K562 (cell line): Measurements from ENCODE around the gene ENPP5. TPM values are rescaled to one million over a fixed set of nuclear protein-coding genes. Genes with fewer than 3 reads are reported as not detected.

Experiments used
- ATAC-seq: fragments of 200-7000 bp; cut with Tn5 transposase; 3 replicates; pipeline ENCODE4 v1.9.1; 2020; ENCODE audit warnings: moderate library complexity
- BruUV-seq: library from RNA; stranded (reverse); fragments of 400-500 nt; replicated peaks from 2 replicates; lab custom pipeline; 2021; lab: Mats Ljungman, UMichigan
- CTCF ChIA-PET: fragments of 300-600 bp; formaldehyde crosslinking; extraction: SDS; loops from one replicate; lab custom pipeline; 2021; ENCODE audit warnings: low intra/inter-chr PET ratio; lab: Yijun Ruan, JAX
- POLR2A ChIA-PET: fragments of 300-600, 350-650 bp; sonication (Branson Sonifier 250); formaldehyde crosslinking; extraction: SDS; loops from one replicate; lab custom pipeline; 2021; ENCODE audit warnings: antibody characterized with exemption, inconsistent platforms; lab: Yijun Ruan, JAX
- DNase-seq, 4 experiments: peaks; one replicate each; pipeline versions ENCODE4 v3.0.0 to v3.0.0-alpha.2; 2011 to 2018; ENCODE audit warnings: low spot score in 3 of 4, mixed read lengths in 3 of 4; ENCODE audit errors: extremely low read depth in 1 of 4
- FAIRE-seq: peaks from 2 replicates; lab custom pipeline; 2011; peaks lifted over from hg19 to GRCh38; lab: Jason Lieb, UNC
- H2AFZ ChIP-seq: 2 replicates; pipeline ENCODE4 v1.6.0; 2011; ENCODE audit warnings: low read depth, low read length, control low read depth, inconsistent platforms
- H3K27ac ChIP-seq: fragments of 200-600 bp; 3 replicates; pipeline ENCODE4 v1.8.0; 2011; ENCODE audit warnings: low read depth, mild to moderate bottlenecking, control low read depth, inconsistent platforms, low read length, moderate library complexity, mixed read lengths; ENCODE audit errors: extremely low read depth
- H3K27me3 ChIP-seq, 2 experiments: fragments of 300-600 bp in 1 of 2; 2 replicates in 1 of 2; 3 replicates in 1 of 2; pipeline versions ENCODE4 v1.6.0 to v1.8.0; 2011; ENCODE audit warnings: inconsistent platforms in 2 of 2, low read length in 2 of 2, mild to moderate bottlenecking in 1 of 2, mixed read lengths in 1 of 2, moderate library complexity in 1 of 2; ENCODE audit not compliant: control insufficient read depth in 2 of 2, insufficient read depth in 2 of 2
- H3K36me3 ChIP-seq: fragments of 300-600 bp; 3 replicates; pipeline ENCODE4 v1.8.0; 2011; ENCODE audit warnings: mild to moderate bottlenecking, low read length, inconsistent platforms; ENCODE audit not compliant: control insufficient read depth, insufficient read depth
- H3K4me1 ChIP-seq, 2 experiments: fragments of 200-600 bp in 1 of 2; replicated peaks in 1 of 2; 2 replicates in 1 of 2; 3 replicates in 1 of 2; pipeline versions ENCODE4 v1.5.1 to v1.8.0; 2011; ENCODE audit warnings: inconsistent platforms in 2 of 2, low read length in 2 of 2, mild to moderate bottlenecking in 1 of 2, mixed read lengths in 1 of 2, moderate library complexity in 1 of 2; ENCODE audit not compliant: control insufficient read depth in 2 of 2, insufficient read depth in 2 of 2
- H3K4me2 ChIP-seq: 2 replicates; pipeline ENCODE4 v1.6.1; 2011; ENCODE audit warnings: low read length, control low read depth, inconsistent platforms, mixed read lengths; ENCODE audit not compliant: insufficient read depth
- H3K4me3 ChIP-seq: fragments of 200-600 bp; sonication (generic), shearing (Covaris generic); 2 replicates; pipeline ENCODE4 v1.5.1; 2016; ENCODE audit warnings: control low read depth, inconsistent platforms
- H3K79me2 ChIP-seq: fragments of 200-600 bp; 3 replicates; pipeline ENCODE4 v1.8.0; 2011; ENCODE audit warnings: low read length, inconsistent platforms; ENCODE audit not compliant: control insufficient read depth, insufficient read depth
- H3K9ac ChIP-seq, 2 experiments: 2 replicates each; pipeline versions ENCODE4 v1.6.0 to v1.6.1; 2011; ENCODE audit warnings: low read depth in 2 of 2, low read length in 2 of 2, control low read depth in 1 of 2, inconsistent platforms in 1 of 2, mild to moderate bottlenecking in 1 of 2, mixed read lengths in 1 of 2; ENCODE audit not compliant: insufficient read depth in 1 of 2
- H3K9me1 ChIP-seq: one replicate; pipeline ENCODE4 v1.6.0; 2011; ENCODE audit warnings: inconsistent platforms, mild to moderate bottlenecking, low read length, moderate library complexity; ENCODE audit not compliant: control insufficient read depth, insufficient read depth
- H3K9me3 ChIP-seq: replicated peaks from 2 replicates; pipeline ENCODE4 v1.5.1; 2011; ENCODE audit warnings: low read depth, low read length, inconsistent platforms; ENCODE audit not compliant: control insufficient read depth, insufficient read depth
- H4K20me1 ChIP-seq: replicated peaks from 2 replicates; pipeline ENCODE4 v1.6.1; 2011; ENCODE audit warnings: low read length, inconsistent platforms, mixed read lengths; ENCODE audit not compliant: control insufficient read depth, insufficient read depth
- CREBBP ChIP-seq: IDR thresholded peaks from one replicate; pipeline ENCODE4 v1.6.1; 2012; ENCODE audit warnings: low read depth, mild to moderate bottlenecking, control low read depth, inconsistent platforms, low read length
- E2F6 ChIP-seq, 2 experiments: IDR thresholded peaks; 2 replicates each; pipeline ENCODE4 v1.6.1; 2011; ENCODE audit warnings: borderline replicate concordance in 1 of 2, control low read depth in 1 of 2, low read depth in 1 of 2, low read length in 1 of 2, mild to moderate bottlenecking in 1 of 2, mixed read lengths in 1 of 2, moderate library complexity in 1 of 2; ENCODE audit not compliant: insufficient read depth in 1 of 2, insufficient read length in 1 of 2, poor library complexity in 1 of 2, severe bottlenecking in 1 of 2; ENCODE audit errors: extremely low read depth in 1 of 2
- KHSRP ChIP-seq: fragments of 450-650 bp; IDR thresholded peaks from 2 replicates; pipeline ENCODE4 v1.6.1; 2017
- KLF6 ChIP-seq: fragments of 250-450 bp; sonication (Bioruptor Pico); IDR thresholded peaks from 2 replicates; pipeline ENCODE4 v1.4.0; 2020; ENCODE audit warnings: mild to moderate bottlenecking, moderate library complexity, borderline replicate concordance
- LEF1 ChIP-seq: fragments of 450-650 bp; IDR thresholded peaks from 2 replicates; pipeline ENCODE4 v1.6.1; 2016; ENCODE audit warnings: mild to moderate bottlenecking
- MCM2 ChIP-seq: fragments of 450-650 bp; IDR thresholded peaks from 2 replicates; pipeline ENCODE4 v1.6.1; 2017; ENCODE audit warnings: low read depth, mild to moderate bottlenecking
- MTA3 ChIP-seq: fragments of 450-650 bp; formaldehyde crosslinking; IDR thresholded peaks from 2 replicates; pipeline ENCODE4 v1.6.1; 2017; ENCODE audit warnings: mild to moderate bottlenecking, borderline replicate concordance
- MXI1 ChIP-seq: IDR thresholded peaks from 2 replicates; pipeline ENCODE4 v1.6.1; 2011; ENCODE audit warnings: low read depth, mild to moderate bottlenecking, improper control_type of control experiment, low read length
- RBBP5 ChIP-seq: fragments of 200-600 bp; sonication (generic); IDR thresholded peaks from 2 replicates; pipeline ENCODE4 v1.6.1; 2012; ENCODE audit warnings: borderline replicate concordance, mild to moderate bottlenecking, low read length, control low read depth, inconsistent platforms; ENCODE audit not compliant: insufficient read depth, poor library complexity, severe bottlenecking
- RBM22 ChIP-seq: fragments of 200-400 bp; formaldehyde crosslinking; IDR thresholded peaks from 2 replicates; pipeline ENCODE4 v1.6.1; 2018; ENCODE audit warnings: low read length, low read depth; ENCODE audit not compliant: poor library complexity, severe bottlenecking
- SP1 ChIP-seq: sonication (generic); formaldehyde crosslinking; IDR thresholded peaks from 2 replicates; pipeline ENCODE4 v1.8.1; 2022; ENCODE audit warnings: mild to moderate bottlenecking, missing genetic modification reagents
- ZNF76 ChIP-seq: fragments of 250-450 bp; sonication (Bioruptor Pico); IDR thresholded peaks from 2 replicates; pipeline ENCODE4 v1.4.0; 2020; ENCODE audit warnings: mild to moderate bottlenecking, moderate library complexity, borderline replicate concordance
- WGBS: fragments of 100-300 bp; shearing (Covaris generic); methylation state at CpG from one replicate; pipeline ENCODE4 v1.1.6; 2016; ENCODE audit warnings: low coverage, mixed read lengths; ENCODE audit not compliant: insufficient coverage; ENCODE audit errors: missing lambda C conversion rate; 5-methylcytosine and 5-hydroxymethylcytosine counted together
- in situ Hi-C: fragments of 300-500 bp; cut with MboI; formaldehyde crosslinking; loops from 4 replicates; pipeline ENCODE4 v1.15.0; 2018; ENCODE audit warnings: inconsistent platforms, mixed read lengths
- intact Hi-C: fragments of 100-400 bp; cut with micrococcal nuclease; formaldehyde crosslinking; loops from 2 replicates; pipeline ENCODE4 v1.14.2; 2022
- polyA plus RNA-seq, 8 experiments: library from polyadenylated mRNA; depleted of rRNA in 4 of 8; stranded (reverse) in 5 of 8; unstranded in 3 of 8; fragments of >200 nt; fragmentation: Nextera tagmentation in 2 of 8; fragmentation: Illumina TruSeq in 1 of 8; extraction: Ambion mirVana in 2 of 8; extraction: Trizol in 1 of 8; gene quantifications; 2 replicates each; pipeline versions ENCODE4 v1.2.1 to v1.2.3, GENCODE V29; 2011 to 2014; ENCODE audit warnings: inconsistent platforms in 1 of 8, missing spikeins in 1 of 8
- total RNA-seq, 7 experiments: library from RNA; depleted of rRNA in 6 of 7; stranded (reverse); fragments of >200 nt in 6 of 7; fragmentation: Illumina TruSeq in 2 of 7; extraction: Trizol in 2 of 7; gene quantifications; 2 replicates each; pipeline versions ENCODE4 v1.2.1 to v1.2.3, GENCODE V29; 2011 to 2021; ENCODE audit warnings: low replicate concordance in 1 of 7
- TF ChIP-seq, protein P1 (sequence below): fragments of 250-450 bp; sonication (Bioruptor Pico); IDR thresholded peaks from 2 replicates; pipeline ENCODE4 v1.8.0; 2021; ENCODE audit warnings: moderate library complexity, mild to moderate bottlenecking, inconsistent platforms
- TF ChIP-seq, protein P2 (sequence below): sonication (generic); IDR thresholded peaks from 2 replicates; pipeline ENCODE4 v1.6.1; 2016
- TF ChIP-seq, protein P3 (sequence below): fragments of 450-650 bp; conservative IDR thresholded peaks from 2 replicates; pipeline ENCODE4 v1.6.1; 2016; ENCODE audit warnings: missing genetic modification characterization, low read depth, mild to moderate bottlenecking, control low read depth, missing compliant biosample characterization

The ENPP5 gene
- total and polyA plus RNA-seq, 9 of the 15 experiments (the other 6 are each of a cell fraction or from before 2014, with no cell fraction given) = not detected

DNA sequence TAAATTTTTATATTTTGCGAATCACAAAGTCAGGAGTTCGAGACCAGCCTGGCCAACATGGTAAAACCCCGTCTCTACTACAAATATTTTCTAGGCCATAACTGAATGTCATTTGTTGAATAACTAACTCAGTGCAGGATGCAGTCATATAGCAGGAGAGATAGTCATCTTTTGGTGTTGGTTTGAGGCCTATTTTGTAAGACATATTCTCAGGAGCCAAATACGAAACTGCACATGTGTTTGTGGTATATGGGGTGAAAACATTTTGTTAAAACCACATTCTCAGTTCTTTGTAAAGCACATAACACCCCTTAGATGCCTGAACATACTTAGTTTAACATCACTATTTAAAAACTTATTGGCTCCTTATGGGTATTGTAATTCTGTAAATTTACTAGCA is 4.7 kb upstream of the ENPP5 start (continued):
- no peak for TF ChIP-seq KLF6
- no peak for TF ChIP-seq MXI1
- TF ChIP-seq RBM22 = no peak
- TF ChIP-seq, protein P1, sequence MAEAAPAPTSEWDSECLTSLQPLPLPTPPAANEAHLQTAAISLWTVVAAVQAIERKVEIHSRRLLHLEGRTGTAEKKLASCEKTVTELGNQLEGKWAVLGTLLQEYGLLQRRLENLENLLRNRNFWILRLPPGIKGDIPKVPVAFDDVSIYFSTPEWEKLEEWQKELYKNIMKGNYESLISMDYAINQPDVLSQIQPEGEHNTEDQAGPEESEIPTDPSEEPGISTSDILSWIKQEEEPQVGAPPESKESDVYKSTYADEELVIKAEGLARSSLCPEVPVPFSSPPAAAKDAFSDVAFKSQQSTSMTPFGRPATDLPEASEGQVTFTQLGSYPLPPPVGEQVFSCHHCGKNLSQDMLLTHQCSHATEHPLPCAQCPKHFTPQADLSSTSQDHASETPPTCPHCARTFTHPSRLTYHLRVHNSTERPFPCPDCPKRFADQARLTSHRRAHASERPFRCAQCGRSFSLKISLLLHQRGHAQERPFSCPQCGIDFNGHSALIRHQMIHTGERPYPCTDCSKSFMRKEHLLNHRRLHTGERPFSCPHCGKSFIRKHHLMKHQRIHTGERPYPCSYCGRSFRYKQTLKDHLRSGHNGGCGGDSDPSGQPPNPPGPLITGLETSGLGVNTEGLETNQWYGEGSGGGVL (CRISPR knock-in tag) = no peak
- TF ChIP-seq, protein P2, sequence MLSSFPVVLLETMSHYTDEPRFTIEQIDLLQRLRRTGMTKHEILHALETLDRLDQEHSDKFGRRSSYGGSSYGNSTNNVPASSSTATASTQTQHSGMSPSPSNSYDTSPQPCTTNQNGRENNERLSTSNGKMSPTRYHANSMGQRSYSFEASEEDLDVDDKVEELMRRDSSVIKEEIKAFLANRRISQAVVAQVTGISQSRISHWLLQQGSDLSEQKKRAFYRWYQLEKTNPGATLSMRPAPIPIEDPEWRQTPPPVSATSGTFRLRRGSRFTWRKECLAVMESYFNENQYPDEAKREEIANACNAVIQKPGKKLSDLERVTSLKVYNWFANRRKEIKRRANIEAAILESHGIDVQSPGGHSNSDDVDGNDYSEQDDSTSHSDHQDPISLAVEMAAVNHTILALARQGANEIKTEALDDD = no peak
- TF ChIP-seq LEF1 = no peak

- CTCF ChIA-PET = no interaction called here
- peaks cover 3 to 7% of the 10 kb centered on the region in 2 experiments; a peak in 1 of 5 replicates for H3K27me3 ChIP-seq
- 0% methylated on average over 3 of the region's 3 CpGs for WGBS
- POLR2A ChIA-PET = no interaction called here
- no peaks in the 10 kb centered on the region for H3K79me2 ChIP-seq
- H2AFZ ChIP-seq = no peak overlapping the region
- H3K27ac ChIP-seq = no peak overlapping the region
- no peaks in the 10 kb centered on the region for H3K9me1 ChIP-seq
- FAIRE-seq (no peak), DNase-seq (no peak), ATAC-seq (no peak)
- H3K4me1 ChIP-seq = peaks cover 0 to 5% of the 10 kb centered on the region in 2 experiments; a peak in 2 of 5 replicates
- BruUV-seq = no TSS peak
- intact Hi-C loops = no loop called here
- H4K20me1 ChIP-seq = no peaks in the 10 kb centered on the region
- in situ Hi-C loops = no loop called here
- no peaks in the 10 kb centered on the region for H3K36me3 ChIP-seq
- no peak overlapping the region for H3K4me3 ChIP-seq
- no peak overlapping the region for H3K4me2 ChIP-seq
- no peaks in the 10 kb centered on the region for H3K9me3 ChIP-seq
- no peak overlapping the region for H3K9ac ChIP-seq
- TF ChIP-seq MTA3 (no peak), RBBP5 (no peak), KHSRP (no peak), SP1 (CRISPR knock-in tag) (no peak), MCM2 (no peak), ZNF76 (CRISPR knock-in tag) (no peak), E2F6 (IDR thresholded peaks at IDR 0.05; ENCODE audit: borderline replicate concordance in 1 of 2, extremely low read depth in 1 of 2, insufficient read depth in 1 of 2, insufficient read length in 1 of 2, low read depth in 1 of 2, low read length in 1 of 2, poor library complexity in 1 of 2, severe bottlenecking in 1 of 2) (no peak), CREBBP (no peak)
- TF ChIP-seq, protein P3, sequence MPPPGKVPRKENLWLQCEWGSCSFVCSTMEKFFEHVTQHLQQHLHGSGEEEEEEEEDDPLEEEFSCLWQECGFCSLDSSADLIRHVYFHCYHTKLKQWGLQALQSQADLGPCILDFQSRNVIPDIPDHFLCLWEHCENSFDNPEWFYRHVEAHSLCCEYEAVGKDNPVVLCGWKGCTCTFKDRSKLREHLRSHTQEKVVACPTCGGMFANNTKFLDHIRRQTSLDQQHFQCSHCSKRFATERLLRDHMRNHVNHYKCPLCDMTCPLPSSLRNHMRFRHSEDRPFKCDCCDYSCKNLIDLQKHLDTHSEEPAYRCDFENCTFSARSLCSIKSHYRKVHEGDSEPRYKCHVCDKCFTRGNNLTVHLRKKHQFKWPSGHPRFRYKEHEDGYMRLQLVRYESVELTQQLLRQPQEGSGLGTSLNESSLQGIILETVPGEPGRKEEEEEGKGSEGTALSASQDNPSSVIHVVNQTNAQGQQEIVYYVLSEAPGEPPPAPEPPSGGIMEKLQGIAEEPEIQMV (tag) = no peak
These were observed 4.1 kb upstream of the ENPP5 start for GRCh38 chr6:46174904-46175303.
